ENCODE data around the gene FAM210A. TPM values are rescaled to one million over a fixed set of nuclear protein-coding genes. Genes with fewer than 3 reads are reported as not detected.

The FAM210A gene
- polyA plus RNA-seq, 2 of the 4 experiments (the other 2 are of a cell fraction): 17.1 to 26.2 TPM

GRCh38 chr18:13613591-13614501 lies 112.5 kb downstream of the FAM210A start:
- ChIA-PET CTCF (interaction anchor here (1.5 kb wide), 1 partner anchor 16 kb away, joined by 7 read pairs; no protein-coding TSS in a partner anchor), POLR2A (no interaction called here)
- DNase-seq (ENCODE audit: low read depth in 1 of 2, low spot score in 1 of 2) (no peak), ATAC-seq (no peak), FAIRE-seq (no peak)
- H3K4me2 ChIP-seq: no peak overlapping the region
- WGBS (ENCODE audit: missing lambda C conversion rate): 85% methylated on average over 20 of the region's 21 CpGs
- H3K27ac ChIP-seq: no peak overlapping the region
- H3K9me3 ChIP-seq: no peaks in the 10 kb centered on the region
- H3K4me3 ChIP-seq: no peak overlapping the region
- TF ChIP-seq, protein P1, sequence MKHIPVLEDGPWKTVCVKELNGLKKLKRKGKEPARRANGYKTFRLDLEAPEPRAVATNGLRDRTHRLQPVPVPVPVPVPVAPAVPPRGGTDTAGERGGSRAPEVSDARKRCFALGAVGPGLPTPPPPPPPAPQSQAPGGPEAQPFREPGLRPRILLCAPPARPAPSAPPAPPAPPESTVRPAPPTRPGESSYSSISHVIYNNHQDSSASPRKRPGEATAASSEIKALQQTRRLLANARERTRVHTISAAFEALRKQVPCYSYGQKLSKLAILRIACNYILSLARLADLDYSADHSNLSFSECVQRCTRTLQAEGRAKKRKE (CRISPR knock-in tag; IDR thresholded peaks at IDR 0.05; ENCODE audit: low read depth): no peak
- TF ChIP-seq RNF2 (IDR thresholded peaks at IDR 0.05; ENCODE audit: borderline replicate concordance, low read depth): no peak
- no peak for TF ChIP-seq FOSL2 (IDR thresholded peaks at IDR 0.05)
- no peak for TF ChIP-seq FOSL2 (CRISPR knock-in tag; IDR thresholded peaks at IDR 0.05)
- no peaks in the 10 kb centered on the region for H3K4me1 ChIP-seq

Small RNA genes lying within 50 kb of the gene (small RNA-seq; reads per million reads assigned to genes)
- gene AP001525.1 (0 reads per million in 6 experiments), gene RN7SL362P (0 reads per million in 6 experiments)

Other genes with a start within 250 kb of the FAM210A start
- 25.5 and 26.1 TPM in 2 replicates for gene RNMT, start 115 bp upstream of the FAM210A start, polyA plus RNA-seq (2011; rRNA removed)
- 15.4 to 16.7 TPM (median 16.5 TPM) in 3 replicates for gene RNMT, start 115 bp upstream of the FAM210A start, polyA plus RNA-seq (2017; fragmentation: RNase III; extraction: RNeasy Plus Mini Kit Qiagen cat#74134 plus additional on column Dnase treatment)
- not detected in 2 replicates for gene MC5R, start 97.6 kb upstream of the FAM210A start, polyA plus RNA-seq (2011; rRNA removed)
- gene MC5R, start 97.6 kb upstream of the FAM210A start, polyA plus RNA-seq (2017; fragmentation: RNase III; extraction: RNeasy Plus Mini Kit Qiagen cat#74134 plus additional on column Dnase treatment): not detected in 3 replicates
- gene MC2R, start 189.0 kb upstream of the FAM210A start, polyA plus RNA-seq (2011; rRNA removed): not detected in 2 replicates
- not detected in 3 replicates for gene MC2R, start 189.0 kb upstream of the FAM210A start, polyA plus RNA-seq (2017; fragmentation: RNase III; extraction: RNeasy Plus Mini Kit Qiagen cat#74134 plus additional on column Dnase treatment)